SK-N-SH (cell line): ENCODE data around the gene SLC24A4. TPM values are rescaled to one million over a fixed set of nuclear protein-coding genes. Genes with fewer than 3 reads are reported as not detected.

Source experiments
- CTCF ChIA-PET: fragments of 300-600, 350-600 bp; formaldehyde crosslinking; extraction: SDS; loops from one replicate; lab custom pipeline; 2021; lab: Yijun Ruan, JAX
- POLR2A ChIA-PET: fragments of 350-600 bp; sonication (Branson Sonifier 250); formaldehyde crosslinking; extraction: SDS; loops from one replicate; lab custom pipeline; 2020; ENCODE audit warnings: antibody characterized with exemption, inconsistent platforms; lab: Yijun Ruan, JAX
- DNase-seq: peaks from one replicate; pipeline ENCODE4 v3.0.0; 2012
- H2AFZ ChIP-seq: fragments of 200-600 bp; sonication (generic); 2 replicates; pipeline ENCODE4 v1.8.1; 2016; ENCODE audit warnings: antibody characterized with exemption, mild to moderate bottlenecking, low read depth
- H3F3A ChIP-seq: fragments of 200-600 bp; sonication (generic); replicated peaks from 2 replicates; pipeline ENCODE3; 2016; ENCODE audit warnings: antibody characterized with exemption, mild to moderate bottlenecking; ENCODE audit not compliant: insufficient read depth
- H3K27ac ChIP-seq, 2 experiments: fragments of 200-500 bp in 1 of 2; fragments of 200-600 bp in 1 of 2; sonication (Bioruptor generic) in 1 of 2; sonication (generic), shearing (Covaris generic) in 1 of 2; 2 replicates each; pipeline versions ENCODE4 v1.5.1 to v1.6.1; 2014 to 2016; ENCODE audit warnings: low read depth in 2 of 2, inconsistent platforms in 1 of 2, low read length in 1 of 2, mild to moderate bottlenecking in 1 of 2, mixed read lengths in 1 of 2
- H3K27me3 ChIP-seq: fragments of 200-600 bp; sonication (generic), shearing (Covaris generic); 2 replicates; pipeline ENCODE4 v1.6.1; 2016; ENCODE audit warnings: mixed run types; ENCODE audit not compliant: insufficient read depth
- H3K36me3 ChIP-seq, 2 experiments: fragments of 200-500 bp in 1 of 2; fragments of 200-600 bp in 1 of 2; sonication (Bioruptor generic) in 1 of 2; sonication (generic) in 1 of 2; replicated peaks in 1 of 2; 2 replicates each; pipeline versions ENCODE3 to v1.5.1; 2014 to 2016; ENCODE audit warnings: low read length in 1 of 2, mild to moderate bottlenecking in 1 of 2; ENCODE audit not compliant: insufficient read depth in 2 of 2, control insufficient read depth in 1 of 2
- H3K4me1 ChIP-seq, 2 experiments: fragments of 200-500 bp in 1 of 2; fragments of 200-600 bp in 1 of 2; sonication (Bioruptor generic) in 1 of 2; sonication (generic), shearing (Covaris generic) in 1 of 2; 2 replicates each; pipeline versions ENCODE4 v1.5.1 to v1.6.1; 2014 to 2016; ENCODE audit warnings: low read depth in 1 of 2, low read length in 1 of 2, mixed run types in 1 of 2; ENCODE audit not compliant: insufficient read depth in 2 of 2, control insufficient read depth in 1 of 2
- H3K4me2 ChIP-seq: fragments of 200-600 bp; sonication (generic), shearing (Covaris generic); 2 replicates; pipeline ENCODE4 v1.6.1; 2017; ENCODE audit warnings: mixed run types
- H3K4me3 ChIP-seq, 2 experiments: fragments of 200-500 bp in 1 of 2; fragments of 200-600 bp in 1 of 2; sonication (Bioruptor generic) in 1 of 2; sonication (generic), shearing (Covaris generic) in 1 of 2; 2 replicates each; pipeline versions ENCODE4 v1.5.1 to v1.8.1; 2014 to 2016; ENCODE audit warnings: low read depth in 2 of 2, inconsistent platforms in 1 of 2, low read length in 1 of 2, mild to moderate bottlenecking in 1 of 2, mixed read lengths in 1 of 2, moderate library complexity in 1 of 2
- H3K79me2 ChIP-seq: fragments of 200-600 bp; sonication (generic); 2 replicates; pipeline ENCODE4 v1.8.1; 2017; ENCODE audit warnings: mild to moderate bottlenecking; ENCODE audit not compliant: insufficient read depth
- H3K9ac ChIP-seq: fragments of 200-600 bp; sonication (generic); 2 replicates; pipeline ENCODE4 v1.6.1; 2017; ENCODE audit warnings: mixed run types
- H3K9me2 ChIP-seq: fragments of 200-600 bp; sonication (generic); 2 replicates; pipeline ENCODE4 v1.6.1; 2017; ENCODE audit warnings: mixed run types
- H3K9me3 ChIP-seq: fragments of 200-600 bp; sonication (generic); 2 replicates; pipeline ENCODE4 v1.6.1; 2017; ENCODE audit warnings: mixed run types, mild to moderate bottlenecking, moderate library complexity
- H4K20me1 ChIP-seq: fragments of 200-600 bp; sonication (generic); 2 replicates; pipeline ENCODE4 v1.6.1; 2017; ENCODE audit warnings: mild to moderate bottlenecking, mixed run types; ENCODE audit not compliant: insufficient read depth
- CTCF ChIP-seq: fragments of 200-600 bp; sonication (generic); IDR thresholded peaks from 2 replicates; pipeline ENCODE4 v1.6.1; 2017; ENCODE audit warnings: antibody characterized with exemption, mild to moderate bottlenecking, moderate library complexity
- EZH2phosphoT487 ChIP-seq: fragments of 200-600 bp; sonication (generic); IDR thresholded peaks from 2 replicates; pipeline ENCODE4 v1.6.1; 2017; ENCODE audit warnings: low read depth, mixed run types, mild to moderate bottlenecking, antibody characterized with exemption, moderate library complexity, borderline replicate concordance
- FOXJ3 ChIP-seq: sonication (generic); formaldehyde crosslinking; IDR thresholded peaks from 2 replicates; pipeline ENCODE4 v1.5.1; 2020; ENCODE audit warnings: mild to moderate bottlenecking, missing genetic modification reagents
- JUND ChIP-seq: IDR thresholded peaks from 2 replicates; pipeline ENCODE4 v1.4.0; 2012
- MAX ChIP-seq: IDR thresholded peaks from 2 replicates; pipeline ENCODE4 v1.4.0; 2012; ENCODE audit warnings: low read depth
- RCOR1 ChIP-seq: fragments of 150-350 bp; IDR thresholded peaks from 2 replicates; pipeline ENCODE4 v1.6.1; 2017; ENCODE audit warnings: antibody characterized with exemption, low read length
- REST ChIP-seq: IDR thresholded peaks from 2 replicates; pipeline ENCODE4 v1.6.1; 2012; ENCODE audit warnings: mild to moderate bottlenecking, low read depth, low read length, moderate library complexity
- TCF12 ChIP-seq: IDR thresholded peaks from 2 replicates; pipeline ENCODE4 v1.4.0; 2012
- USF1 ChIP-seq: IDR thresholded peaks from 2 replicates; pipeline ENCODE4 v1.4.0; 2012; ENCODE audit warnings: low read depth, borderline replicate concordance
- USF2 ChIP-seq: fragments of 150-350 bp; IDR thresholded peaks from 2 replicates; pipeline ENCODE4 v1.6.1; 2017; ENCODE audit warnings: antibody characterized with exemption, low read length, low read depth, borderline replicate concordance
- WGBS: methylation state at CpG from one replicate; pipeline ENCODE4 v1.1.6; 2017; ENCODE audit warnings: low lambda C conversion rate; 5-methylcytosine and 5-hydroxymethylcytosine counted together
- polyA plus RNA-seq, 3 experiments: library from polyadenylated mRNA; depleted of rRNA; stranded (reverse); fragments of >200 nt; gene quantifications; 2 replicates each; pipeline ENCODE4 v1.2.3, GENCODE V29; 2012

Gene SLC24A4
- polyA plus RNA-seq, 1 of the 3 experiments (the other 2 are of a cell fraction), result 0.07 TPM

- no peak for TF ChIP-seq EZH2phosphoT487
These were observed 134.1 kb downstream of the SLC24A4 start (continued) for GRCh38 chr14:92457016-92457565.

GRCh38 chr14:92458136-92459029, 135.4 kb downstream of the SLC24A4 start:
- no peak for DNase-seq
- H3K9ac ChIP-seq, result no peak overlapping the region
- H4K20me1 ChIP-seq, result no peaks in the 10 kb centered on the region
- TF ChIP-seq USF1 (no peak), USF2 (no peak), MAX (no peak), TCF12 (no peak), JUND (no peak), RCOR1 (no peak), REST (no peak), FOXJ3 (CRISPR knock-in tag) (no peak), CTCF (no peak)
- H3K4me1 ChIP-seq, result peaks cover 0 to 4% of the 10 kb centered on the region in 2 experiments; a peak in 1 of 4 replicates
- H3K9me2 ChIP-seq, result no peaks in the 10 kb centered on the region
- H3K4me3 ChIP-seq, result no peak overlapping the region
- no peaks in the 10 kb centered on the region for H3F3A ChIP-seq
- no peaks in the 10 kb centered on the region for H3K9me3 ChIP-seq
- H3K27ac ChIP-seq, result no peak overlapping the region
- ChIA-PET CTCF (interaction anchor here (1.0 to 1.4 kb wide), 3 partner anchors 8 to 809 kb away, joined by 3 read pairs; no protein-coding TSS in a partner anchor), POLR2A (no interaction called here)
- WGBS, result 77% methylated on average over 9 of the region's 17 CpGs
- no peaks in the 10 kb centered on the region for H3K27me3 ChIP-seq
- H3K79me2 ChIP-seq, result no peaks in the 10 kb centered on the region
- H2AFZ ChIP-seq, result no peak overlapping the region
- no peaks in the 10 kb centered on the region for H3K36me3 ChIP-seq
- no peak overlapping the region for H3K4me2 ChIP-seq
